CD4-positive, alpha-beta T cell (primary cell): Measurements from ENCODE around the gene SIDT1. TPM values are rescaled to one million over a fixed set of nuclear protein-coding genes. Genes with fewer than 3 reads are reported as not detected.

ENCODE experiments used
- ATAC-seq: fragments of 200-7000 bp; cut with Tn5 transposase; one replicate; pipeline ENCODE4 v1.10.0; 2022; ENCODE audit warnings: mild to moderate bottlenecking; ENCODE audit not compliant: poor library complexity
- CTCF ChIA-PET: fragments of 350-600 bp; sonication (Branson Sonifier 250); formaldehyde crosslinking; loops from one replicate; lab custom pipeline; 2021; ENCODE audit warnings: antibody characterized with exemption, inconsistent platforms; lab: Charles Lee
- POLR2A ChIA-PET: fragments of 350-600 bp; sonication (Branson Sonifier 250); formaldehyde crosslinking; loops from one replicate; lab custom pipeline; 2021; ENCODE audit warnings: antibody characterized with exemption, inconsistent platforms; lab: Charles Lee
- DNase-seq, 14 experiments: peaks; one replicate each; pipeline ENCODE4 v3.0.0-alpha.2; 2013 to 2020; ENCODE audit warnings: mixed read lengths in 2 of 14
- H3K27ac ChIP-seq, 2 donors: one replicate each; pipeline versions ENCODE4 v1.5.1 to v1.7.0; 2013; ENCODE audit warnings: low read length in 2 of 2, low read depth in 1 of 2, mild to moderate bottlenecking in 1 of 2
- H3K27me3 ChIP-seq, 2 experiments: 1 replicate in 1 of 2; 2 replicates in 1 of 2; pipeline versions ENCODE4 v1.6.1 to v1.7.0; 2013; ENCODE audit warnings: low read length in 2 of 2, control low read depth in 1 of 2, mild to moderate bottlenecking in 1 of 2, moderate library complexity in 1 of 2; ENCODE audit not compliant: insufficient read depth in 2 of 2, control insufficient read depth in 1 of 2
- H3K36me3 ChIP-seq: one replicate; pipeline ENCODE4 v1.6.1; 2013; ENCODE audit warnings: low read length, control low read depth; ENCODE audit not compliant: insufficient read depth
- H3K4me1 ChIP-seq: one replicate; pipeline ENCODE4 v1.6.1; 2013; ENCODE audit warnings: low read length, control low read depth; ENCODE audit not compliant: insufficient read depth
- H3K4me3 ChIP-seq: one replicate; pipeline ENCODE4 v1.5.1; 2013; ENCODE audit warnings: mild to moderate bottlenecking, low read length, moderate library complexity
- H3K9me3 ChIP-seq, 2 experiments: 1 replicate in 1 of 2; 2 replicates in 1 of 2; pipeline versions ENCODE4 v1.6.1 to v1.7.0; 2013; ENCODE audit warnings: low read length in 2 of 2, mild to moderate bottlenecking in 2 of 2, control low read depth in 1 of 2, moderate library complexity in 1 of 2; ENCODE audit not compliant: control insufficient read depth in 1 of 2, insufficient read depth in 1 of 2
- H3K27ac Mint-ChIP-seq: one replicate; pipeline ENCODE4 v1.8.0; 2020; ENCODE audit warnings: mixed read lengths
- H3K27me3 Mint-ChIP-seq: one replicate; pipeline ENCODE4 v1.8.0; 2021; ENCODE audit warnings: mixed read lengths
- H3K36me3 Mint-ChIP-seq: one replicate; pipeline ENCODE4 v1.8.0; 2021; ENCODE audit warnings: low read depth, mixed read lengths
- H3K4me1 Mint-ChIP-seq: one replicate; pipeline ENCODE4 v1.8.0; 2021; ENCODE audit warnings: low read depth, mixed read lengths
- H3K4me3 Mint-ChIP-seq: one replicate; pipeline ENCODE4 v1.8.0; 2020; ENCODE audit warnings: mild to moderate bottlenecking, mixed read lengths
- H3K9me3 Mint-ChIP-seq: one replicate; pipeline ENCODE4 v1.8.0; 2020; ENCODE audit warnings: mixed read lengths
- CTCF ChIP-seq: fragments of 200-600 bp; IDR thresholded peaks from one replicate; pipeline ENCODE4 v1.8.0; 2022; ENCODE audit warnings: antibody characterized with exemption, mild to moderate bottlenecking
- intact Hi-C, 2 experiments: fragments of 100-400 bp; cut with DNase I in 1 of 2; cut with micrococcal nuclease in 1 of 2; formaldehyde crosslinking; loops; one replicate each; pipeline versions ENCODE4 v1.15.1 to v1.9.0; 2023 to 2025; cut with DNase I, micrococcal nuclease
- total RNA-seq, 174 experiments: library from RNA in 2 of 174; stranded (reverse) in 2 of 174; gene quantifications; one replicate each; pipeline ENCODE4 v1.2.3 and lab custom pipeline; 2021 to 2026

SIDT1 gene
- total RNA-seq, 2 experiments from 2014 or later: 28.8 to 37.3 TPM

GRCh38 chr3:113648524-113648923 lies 116.2 kb downstream of the SIDT1 start:
- DNase-seq (no peak), ATAC-seq (no peak)
- H3K27ac ChIP-seq: no peak overlapping the region
- H3K4me3 Mint-ChIP-seq: no peak overlapping the region
- POLR2A ChIA-PET: interaction anchor here (0.6 kb wide), 1 partner anchor 1138 kb away, joined by 4 read pairs; no protein-coding TSS in a partner anchor
- peaks cover 45% of the 10 kb centered on the region for H3K36me3 Mint-ChIP-seq
- H3K4me3 ChIP-seq: no peak overlapping the region
- H3K4me1 Mint-ChIP-seq: no peaks in the 10 kb centered on the region
- no peaks in the 10 kb centered on the region for H3K27me3 ChIP-seq
- intact Hi-C loops: no loop called here
- H3K36me3 ChIP-seq: no peaks in the 10 kb centered on the region
- peaks cover 9% of the 10 kb centered on the region for H3K9me3 Mint-ChIP-seq
- no peaks in the 10 kb centered on the region for H3K27me3 Mint-ChIP-seq
- CTCF ChIA-PET: no interaction called here
- no peaks in the 10 kb centered on the region for H3K4me1 ChIP-seq
- no peak overlapping the region for H3K27ac Mint-ChIP-seq
- no peak for TF ChIP-seq CTCF
- H3K9me3 ChIP-seq: peaks cover 12 to 22% of the 10 kb centered on the region in 2 experiments

DNA sequence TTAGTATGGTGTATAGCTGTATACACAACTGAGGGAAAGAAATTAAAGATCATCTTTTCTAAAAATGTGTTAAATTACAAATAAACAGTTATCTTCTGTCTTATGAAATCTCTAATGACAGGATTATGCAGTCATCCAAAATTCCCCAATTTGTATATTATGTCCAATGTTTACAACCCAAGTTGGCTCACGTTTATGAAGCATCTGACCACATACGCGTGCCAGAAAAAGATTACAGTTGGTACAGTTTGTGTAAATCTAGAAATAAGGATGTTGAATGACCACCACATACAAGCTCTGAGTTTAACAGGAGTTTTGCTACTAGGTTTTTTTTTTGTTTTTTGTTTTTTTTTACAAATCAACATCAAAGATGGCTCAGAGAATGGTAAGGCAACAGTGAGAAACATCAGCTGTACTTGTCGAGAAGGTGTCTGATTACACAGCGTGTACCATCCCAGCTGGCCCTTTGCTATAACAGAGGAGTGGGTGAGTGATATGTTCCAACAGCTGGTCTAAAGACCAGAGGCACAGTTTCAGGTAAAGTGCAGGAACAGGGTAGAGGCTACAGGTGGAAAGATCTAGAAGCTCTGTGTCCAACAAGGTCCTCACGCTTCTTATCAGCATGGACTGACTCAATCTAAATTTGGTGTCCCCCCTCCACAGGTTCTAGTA lies 117.0 kb downstream of the SIDT1 start:
- no peaks in the 10 kb centered on the region for H3K27me3 ChIP-seq
- H3K4me1 ChIP-seq: no peaks in the 10 kb centered on the region
- ATAC-seq (no peak), DNase-seq (no peak)
- no peaks in the 10 kb centered on the region for H3K27me3 Mint-ChIP-seq
- no peak overlapping the region for H3K4me3 ChIP-seq
- TF ChIP-seq CTCF: no peak
- no peak overlapping the region for H3K27ac Mint-ChIP-seq
- peaks cover 9% of the 10 kb centered on the region for H3K9me3 Mint-ChIP-seq
- H3K27ac ChIP-seq: no peak overlapping the region
- ChIA-PET CTCF (no interaction called here), POLR2A (no interaction called here)
- intact Hi-C loops: no loop called here
- no peaks in the 10 kb centered on the region for H3K4me1 Mint-ChIP-seq
- H3K4me3 Mint-ChIP-seq: no peak overlapping the region
- peaks cover 44% of the 10 kb centered on the region for H3K36me3 Mint-ChIP-seq
- peaks cover 12 to 17% of the 10 kb centered on the region in 2 experiments for H3K9me3 ChIP-seq
- H3K36me3 ChIP-seq: no peaks in the 10 kb centered on the region

GRCh38 chr3:113654310-113654709 lies 122.0 kb downstream of the SIDT1 start:
- Histone ChIP-seq H3K4me3 (no peak overlapping the region), H3K27ac (no peak overlapping the region), H3K27me3 (no peaks in the 10 kb centered on the region), H3K4me1 (no peaks in the 10 kb centered on the region), H3K36me3 (peaks cover 23% of the 10 kb centered on the region), H3K9me3 (no peaks in the 10 kb centered on the region)
- no peak overlapping the region for H3K27ac Mint-ChIP-seq
- H3K36me3 Mint-ChIP-seq: peaks cover 63% of the 10 kb centered on the region
- TF ChIP-seq CTCF: no peak
- H3K4me1 Mint-ChIP-seq: no peaks in the 10 kb centered on the region
- ATAC-seq (no peak), DNase-seq (no peak)
- H3K9me3 Mint-ChIP-seq: no peaks in the 10 kb centered on the region
- CTCF ChIA-PET: no interaction called here
- H3K4me3 Mint-ChIP-seq: no peak overlapping the region
- POLR2A ChIA-PET: no interaction called here
- intact Hi-C loops: no loop called here
- H3K27me3 Mint-ChIP-seq: no peaks in the 10 kb centered on the region
